AG08396 (cell line): Measurements from ENCODE around the gene SFXN4.

Experiments used
- DNase-seq: peaks from one replicate; pipeline ENCODE4 v3.0.0; 2012; ENCODE audit warnings: low spot score, mixed read lengths

Gene SFXN4

GRCh38 chr10:119165171-119166117 lies at the start of gene SFXN4:
Gene SFXN4, minus strand, starts transcription at chr10:119165714. Its CDS starts 67 bp downstream, at chr10:119165647.
- DNase-seq = peak; percentile 91

DNA sequence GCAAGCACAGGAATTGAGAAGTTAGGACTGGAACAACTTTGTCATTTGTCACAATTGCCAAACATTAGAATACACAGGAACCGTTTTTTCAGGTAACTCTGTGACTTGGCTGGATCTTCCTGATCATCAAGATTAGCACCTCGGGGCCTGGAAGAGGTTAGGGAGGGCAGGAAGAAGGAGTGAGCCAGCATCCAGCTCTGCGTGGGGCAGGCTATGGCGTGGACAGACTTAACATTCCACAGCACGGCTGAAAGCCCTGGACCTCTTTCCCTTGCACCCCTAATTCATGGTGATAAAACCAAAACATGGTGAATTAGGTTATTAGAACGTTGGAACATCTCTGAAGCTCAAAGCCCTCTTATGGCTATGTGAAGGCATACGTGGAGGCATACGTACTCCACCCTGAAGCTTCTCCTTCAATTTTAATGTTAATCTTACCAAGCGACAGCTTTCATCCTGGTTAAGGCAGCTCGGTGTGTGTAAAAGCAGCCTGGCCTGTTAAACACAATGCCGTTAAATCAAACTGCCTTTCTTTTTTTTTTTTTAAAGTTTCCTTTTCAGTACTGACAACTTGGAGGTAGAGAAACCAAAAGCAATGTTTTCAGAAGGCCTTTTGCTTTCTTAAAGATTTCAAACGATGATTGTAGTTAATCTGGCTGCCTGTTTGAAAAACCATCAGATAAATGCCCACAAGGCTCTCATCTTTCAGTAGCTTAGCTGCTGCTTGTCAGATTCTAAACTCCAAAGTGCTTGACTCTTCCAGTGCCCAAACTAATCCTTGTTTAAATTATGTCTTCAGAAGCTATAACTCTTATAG lies 46.3 kb upstream of the SFXN4 start:
- DNase-seq = no peak

DNA sequence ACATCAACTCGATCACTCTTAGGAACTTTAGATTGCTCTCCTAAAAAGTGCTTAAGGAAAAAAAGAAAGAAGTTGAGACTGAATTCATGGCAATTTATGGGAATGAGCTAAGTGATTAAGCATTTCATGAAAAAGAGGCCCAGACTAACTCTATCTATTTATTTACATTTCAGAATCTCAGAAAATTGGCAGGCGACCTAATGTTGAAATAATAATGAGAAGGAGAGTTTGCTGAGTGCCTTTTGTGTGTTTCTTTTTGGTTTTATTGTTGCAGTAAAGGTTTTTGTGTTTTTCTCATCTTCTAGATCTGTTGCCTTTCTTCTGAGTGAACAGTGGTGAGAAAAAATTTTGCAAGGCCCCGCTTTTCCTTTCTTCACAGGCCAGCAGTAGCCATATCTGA lies 45.7 kb upstream of the SFXN4 start:
- DNase-seq = peak; percentile 48

DNA sequence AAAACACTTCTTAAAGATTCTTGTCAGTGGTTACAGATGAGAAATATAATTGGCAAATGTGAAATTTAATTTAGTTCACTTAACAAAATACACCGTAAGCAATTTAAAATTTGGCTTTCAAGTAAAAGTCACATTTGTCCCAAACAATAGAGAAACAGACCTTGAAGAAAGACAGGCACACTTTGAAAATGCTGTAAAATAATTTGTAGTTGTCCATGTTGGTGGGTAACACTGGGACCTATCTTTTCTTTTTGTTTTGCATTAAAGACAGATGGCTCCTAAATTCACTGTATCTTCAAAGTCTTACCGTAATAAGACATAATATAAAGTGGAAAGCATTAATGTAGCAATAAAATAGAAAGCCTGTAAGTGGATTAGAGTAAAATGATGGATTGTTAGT lies 45.1 kb upstream of the SFXN4 start:
- no peak for DNase-seq

- no peak for DNase-seq
Measured at GRCh38 chr10:119209736-119210355, 44.3 kb upstream of the SFXN4 start.

GRCh38 chr10:119209035-119209735 lies 43.7 kb upstream of the SFXN4 start:
- DNase-seq = peak; percentile 67

DNA sequence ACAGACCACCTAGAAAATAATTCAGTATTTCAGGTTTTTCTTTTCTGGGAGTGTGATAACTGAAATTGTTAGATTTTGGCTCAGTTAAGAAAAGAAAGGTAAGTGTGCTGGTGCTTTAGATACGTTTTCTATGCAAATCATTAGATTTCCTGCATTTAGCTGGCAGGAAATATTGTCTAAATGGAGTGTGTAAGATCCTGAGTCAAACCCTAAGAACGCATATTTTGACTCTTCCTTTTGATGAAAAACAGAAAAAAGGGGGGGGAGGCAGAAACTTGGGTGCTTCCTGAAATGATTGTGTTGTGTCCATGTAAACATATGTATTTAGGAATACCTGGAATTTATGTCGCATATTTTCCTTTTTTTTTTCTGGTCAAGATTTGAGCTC lies 43.0 kb upstream of the SFXN4 start:
- no peak for DNase-seq

GRCh38 chr10:119207713-119208552 lies 42.4 kb upstream of the SFXN4 start:
- DNase-seq = no peak

- peak; percentile 99 for DNase-seq
Measured at GRCh38 chr10:119207366-119207666, 41.8 kb upstream of the SFXN4 start, which contains the start of gene GRK5. Gene GRK5, plus strand, starts transcription at chr10:119207571. Its CDS starts 347 bp downstream, at chr10:119207918.

DNA sequence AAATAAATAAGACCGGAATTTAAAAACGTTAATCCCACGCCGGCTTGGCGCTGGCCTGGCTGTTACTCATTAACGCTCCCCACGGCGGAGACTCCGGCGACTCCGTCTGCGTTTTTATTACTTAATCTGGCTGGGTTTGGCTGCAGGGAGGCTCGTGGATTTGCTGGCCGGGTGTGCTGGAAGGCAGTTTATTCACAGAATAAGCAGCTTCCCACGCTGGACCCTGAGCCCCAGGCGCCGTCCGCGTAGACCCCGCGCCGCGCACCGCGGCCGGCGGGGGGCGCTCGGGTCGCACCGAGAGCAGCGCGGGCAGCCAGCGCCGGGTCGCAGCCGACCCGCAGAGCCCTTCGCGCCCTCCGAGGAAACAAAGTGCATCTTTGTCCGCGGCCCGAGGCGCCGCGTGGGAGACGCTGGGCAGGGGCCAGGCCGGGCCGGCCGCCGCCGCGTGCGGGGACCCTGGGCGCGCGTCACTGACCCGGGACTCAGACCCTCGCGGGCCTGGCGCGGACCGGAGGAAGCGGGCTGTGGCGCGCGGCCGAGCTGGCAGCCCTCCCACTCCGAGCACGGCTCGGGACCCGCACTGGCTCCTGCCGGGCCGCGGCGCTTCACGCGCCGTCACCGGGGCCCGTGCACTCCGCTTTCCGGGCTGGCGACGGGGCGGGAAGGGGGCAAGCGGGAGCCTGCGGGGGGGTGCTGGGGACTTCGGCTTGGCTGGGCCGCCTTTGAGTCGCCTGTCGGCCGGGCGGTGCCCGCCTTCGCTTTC lies 41.3 kb upstream of the SFXN4 start:
- peak; percentile 88 for DNase-seq

DNA sequence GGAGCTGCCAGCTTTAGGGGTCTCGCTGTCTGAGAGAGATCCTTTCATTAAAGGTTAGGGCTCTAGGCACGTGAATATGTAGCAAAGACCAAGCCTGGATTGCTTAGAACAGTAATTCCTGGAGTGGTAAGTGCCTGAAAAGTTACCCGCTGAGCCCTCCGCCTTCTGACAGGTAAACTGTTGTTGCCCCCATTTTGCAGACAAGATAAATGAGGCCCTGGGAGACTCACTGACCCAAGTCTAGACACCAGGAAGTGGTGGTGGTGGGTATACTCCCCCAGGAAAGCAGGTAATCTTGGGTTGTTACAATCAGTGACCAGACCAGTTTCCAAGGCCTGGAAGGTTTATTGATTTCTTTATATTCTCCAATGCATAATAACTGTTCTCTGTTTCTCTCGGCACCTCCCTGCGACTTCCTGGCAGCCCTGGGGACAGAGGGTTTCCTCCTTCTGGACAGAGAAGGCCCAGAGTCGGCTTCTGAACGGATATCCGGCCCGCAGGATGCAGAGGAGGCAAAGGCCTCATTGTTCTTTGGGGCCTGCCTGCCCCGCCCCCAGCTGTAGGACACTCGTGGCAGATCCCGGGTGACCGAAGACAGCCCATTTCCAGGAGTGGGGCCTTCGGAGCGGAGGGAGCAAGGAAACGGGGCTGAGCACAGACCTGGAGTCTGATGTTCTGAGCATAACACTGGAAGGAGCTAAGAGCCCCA lies 40.5 kb upstream of the SFXN4 start:
- DNase-seq = no peak

DNA sequence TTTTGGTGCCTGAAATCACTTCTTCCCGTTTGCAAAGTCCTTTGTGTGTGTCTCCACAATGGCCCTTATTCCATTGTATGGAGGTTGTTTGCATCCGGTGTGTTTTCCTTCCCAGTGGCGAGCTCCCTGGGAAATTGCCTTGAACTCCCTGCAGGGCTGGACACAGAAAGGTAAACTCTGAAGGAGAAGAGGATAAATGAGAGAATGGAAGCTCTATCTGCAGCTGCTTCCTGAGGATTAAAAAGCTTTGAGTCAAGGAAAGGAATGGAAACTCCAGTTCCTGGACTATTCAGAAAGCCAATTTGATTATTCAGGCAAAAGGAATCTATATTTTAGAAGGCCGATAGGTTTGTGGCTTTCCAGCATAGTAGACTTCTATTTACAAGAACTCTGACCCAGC lies 37.5 kb upstream of the SFXN4 start:
- no peak for DNase-seq

GRCh38 chr10:119201233-119201632 lies 35.7 kb upstream of the SFXN4 start:
- no peak for DNase-seq

DNA sequence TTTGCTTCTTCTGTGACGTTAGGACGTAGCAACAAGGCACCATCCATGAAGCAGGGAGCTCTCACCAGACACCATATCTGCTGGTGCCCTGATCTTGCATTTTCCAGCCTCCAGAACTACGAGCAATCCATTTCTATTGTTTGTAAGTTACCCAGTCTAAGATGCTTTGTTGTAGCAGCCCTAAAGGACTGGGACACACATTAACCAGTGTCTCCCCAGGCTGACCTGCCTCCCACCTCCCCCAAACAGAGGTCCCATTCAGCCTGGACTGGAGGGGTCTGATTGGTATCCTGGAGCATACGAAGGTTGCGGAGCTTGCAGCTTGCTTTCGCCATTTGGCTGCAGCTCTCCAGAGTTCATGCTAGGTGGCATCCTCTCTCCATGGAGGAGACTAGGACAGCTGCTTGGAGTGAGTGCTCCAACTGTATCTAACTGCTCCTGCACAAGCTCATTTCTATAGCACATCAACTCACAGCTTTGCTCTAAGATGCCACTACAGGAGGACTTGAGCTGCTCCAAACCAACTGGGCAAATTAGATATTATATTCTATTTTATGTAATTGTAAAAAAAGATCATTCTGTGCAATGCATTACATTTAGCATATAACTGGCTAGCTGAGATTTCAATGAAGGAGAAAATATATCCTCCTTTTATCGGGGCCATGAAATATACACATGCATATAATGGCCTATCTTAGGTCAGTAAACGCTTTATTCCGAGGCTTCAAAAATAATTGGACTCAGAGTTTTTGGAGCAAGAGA lies 33.9 kb upstream of the SFXN4 start:
- peak; percentile 77 for DNase-seq

DNA sequence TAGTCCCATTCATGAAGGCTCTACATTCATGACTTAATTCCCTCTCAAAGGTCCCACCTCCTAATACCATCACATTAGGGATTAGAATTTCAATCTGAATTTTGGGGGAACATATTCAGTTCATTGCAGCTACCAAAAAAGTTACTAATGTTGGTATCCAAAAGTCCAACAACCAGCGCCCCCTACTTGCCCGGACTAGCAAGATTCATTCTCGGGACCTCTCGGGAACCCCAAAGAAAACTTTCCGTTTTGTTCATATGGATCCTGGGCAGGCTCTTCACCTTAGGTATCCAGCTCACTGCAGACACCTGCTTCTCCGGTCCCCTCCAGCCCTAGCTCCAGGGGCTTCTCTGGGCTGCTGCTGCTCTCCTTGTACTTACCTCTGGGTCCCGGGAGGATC lies 32.9 kb upstream of the SFXN4 start:
- no peak for DNase-seq

- DNase-seq = peak; percentile 51
Measured at GRCh38 chr10:119197921-119198320, 32.4 kb upstream of the SFXN4 start.

DNA sequence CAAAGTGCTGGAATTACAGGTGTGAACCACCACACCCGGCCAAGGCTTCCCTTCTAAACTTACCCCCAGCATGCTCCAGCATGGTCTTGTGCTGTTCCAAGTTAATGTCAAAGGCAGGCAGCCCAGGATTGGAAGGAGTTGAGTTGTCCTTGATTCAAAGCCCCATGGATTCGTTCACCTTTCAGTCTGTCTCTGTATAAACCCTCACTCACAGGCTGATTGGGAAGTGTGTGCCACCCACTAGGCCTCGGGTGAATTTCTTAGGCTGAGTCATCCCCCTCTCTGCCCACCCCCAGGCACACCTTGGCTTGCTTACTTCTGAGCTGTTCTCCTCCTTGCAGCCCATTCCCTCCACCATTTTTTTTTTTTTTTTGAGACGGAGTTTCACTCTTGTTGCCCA lies 26.4 kb upstream of the SFXN4 start:
- no peak for DNase-seq

DNA sequence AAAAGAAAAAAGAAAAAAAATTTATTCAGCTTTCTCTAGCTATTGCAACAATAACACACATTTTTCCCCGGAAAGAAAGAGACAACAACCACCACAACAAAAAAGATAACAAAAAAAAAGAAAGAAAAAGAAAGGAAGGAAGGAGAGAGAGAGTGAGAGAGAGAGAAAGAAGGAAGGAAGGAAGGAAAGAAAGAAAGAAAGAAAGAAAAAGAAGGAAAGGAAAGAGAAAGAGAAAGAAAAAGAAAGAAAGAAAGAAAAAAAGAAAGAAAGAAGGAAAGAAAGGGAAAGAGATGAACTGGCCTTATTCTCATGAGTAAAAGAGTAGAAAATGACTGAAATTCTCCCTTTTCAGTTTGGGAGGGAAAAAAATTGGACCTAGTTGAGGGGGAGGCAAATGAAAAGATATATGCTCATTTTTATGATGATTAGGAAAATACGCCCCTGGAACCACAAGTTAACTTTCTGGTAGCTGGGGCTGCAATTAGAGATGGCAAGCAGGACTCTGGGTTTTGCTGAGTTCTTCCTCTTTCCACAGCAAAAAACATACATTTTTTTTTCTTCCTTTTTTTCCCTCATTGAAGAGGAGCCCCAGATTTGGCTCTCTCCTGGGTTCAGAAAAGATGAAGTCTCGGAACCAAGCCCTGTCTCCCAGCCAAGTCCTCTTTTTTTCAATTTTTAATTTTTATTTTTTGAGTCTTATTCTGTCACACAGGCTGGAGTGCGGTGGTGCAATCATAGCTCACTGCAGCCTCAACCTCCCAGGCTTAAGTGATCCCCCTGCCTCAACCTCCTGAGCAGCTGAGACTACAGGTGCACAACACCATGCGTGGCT lies 25.7 kb upstream of the SFXN4 start:
- DNase-seq = no peak
